Trophoblast cell (in vitro differentiated cells and primary cell): ENCODE measurements around the gene EP400.

Experiments used
- DNase-seq, 2 donors: peaks; one replicate each; pipeline ENCODE4 v3.0.0-alpha.2; 2016
- H2AFZ ChIP-seq: 2 replicates; pipeline ENCODE4 v1.6.1; 2013; ENCODE audit warnings: low read length, moderate library complexity, mild to moderate bottlenecking; ENCODE audit not compliant: insufficient read depth, poor library complexity
- H2AK5ac ChIP-seq: 2 replicates; pipeline ENCODE4 v1.6.1; 2013; ENCODE audit warnings: mild to moderate bottlenecking, low read length
- H2BK120ac ChIP-seq: 2 replicates; pipeline ENCODE4 v1.6.1; 2013; ENCODE audit warnings: low read length, mild to moderate bottlenecking, moderate library complexity; ENCODE audit not compliant: insufficient read depth, poor library complexity
- H2BK12ac ChIP-seq: 2 replicates; pipeline ENCODE4 v1.6.1; 2013; ENCODE audit warnings: mild to moderate bottlenecking, low read length, moderate library complexity
- H2BK5ac ChIP-seq: 2 replicates; pipeline ENCODE4 v1.6.1; 2013; ENCODE audit warnings: low read length, low read depth, moderate library complexity, mild to moderate bottlenecking; ENCODE audit not compliant: poor library complexity
- H3K14ac ChIP-seq: 2 replicates; pipeline ENCODE4 v1.6.1; 2013; ENCODE audit warnings: mild to moderate bottlenecking, low read length
- H3K18ac ChIP-seq: 2 replicates; pipeline ENCODE4 v1.6.1; 2013; ENCODE audit warnings: mild to moderate bottlenecking, low read length
- H3K23ac ChIP-seq: 2 replicates; pipeline ENCODE4 v1.6.1; 2013; ENCODE audit warnings: low read length
- H3K27ac ChIP-seq: 2 replicates; pipeline ENCODE4 v1.5.1; 2013; ENCODE audit warnings: low read depth, mild to moderate bottlenecking, inconsistent platforms, low read length, moderate library complexity
- H3K27me3 ChIP-seq: 2 replicates; pipeline ENCODE4 v1.6.1; 2013; ENCODE audit warnings: inconsistent platforms, mild to moderate bottlenecking, low read length, moderate library complexity; ENCODE audit not compliant: insufficient read depth
- H3K36me3 ChIP-seq, 2 experiments: 1 replicate in 1 of 2; 2 replicates in 1 of 2; pipeline ENCODE4 v1.6.1; 2013; ENCODE audit warnings: low read length in 2 of 2, mild to moderate bottlenecking in 2 of 2, moderate library complexity in 1 of 2; ENCODE audit not compliant: insufficient read depth in 2 of 2, control insufficient read depth in 1 of 2
- H3K4ac ChIP-seq: 2 replicates; pipeline ENCODE4 v1.6.1; 2013; ENCODE audit warnings: low read depth, mild to moderate bottlenecking, low read length, moderate library complexity
- H3K4me1 ChIP-seq, 2 experiments: 1 replicate in 1 of 2; 2 replicates in 1 of 2; pipeline ENCODE4 v1.6.1; 2013; ENCODE audit warnings: low read length in 2 of 2, mild to moderate bottlenecking in 2 of 2, moderate library complexity in 1 of 2; ENCODE audit not compliant: insufficient read depth in 2 of 2, control insufficient read depth in 1 of 2
- H3K4me2 ChIP-seq: 2 replicates; pipeline ENCODE4 v1.6.1; 2013; ENCODE audit warnings: inconsistent platforms, mild to moderate bottlenecking, low read length, moderate library complexity
- H3K4me3 ChIP-seq: 2 replicates; pipeline ENCODE4 v1.5.1; 2013; ENCODE audit warnings: mild to moderate bottlenecking, low read depth, low read length, inconsistent platforms
- H3K79me1 ChIP-seq: one replicate; pipeline ENCODE4 v1.6.1; 2013; ENCODE audit warnings: low read length
- H3K79me2 ChIP-seq: 2 replicates; pipeline ENCODE4 v1.6.1; 2013; ENCODE audit warnings: low read length, mild to moderate bottlenecking; ENCODE audit not compliant: control insufficient read depth, insufficient read depth, poor library complexity
- H3K9ac ChIP-seq: 2 replicates; pipeline ENCODE4 v1.6.1; 2013; ENCODE audit warnings: mild to moderate bottlenecking, low read length
- H3K9me3 ChIP-seq: 2 replicates; pipeline ENCODE4 v1.6.1; 2013; ENCODE audit warnings: low read depth, mild to moderate bottlenecking, control low read depth, inconsistent platforms, low read length; ENCODE audit not compliant: insufficient read depth
- H4K12ac ChIP-seq: 2 replicates; pipeline ENCODE4 v1.6.1; 2013; ENCODE audit warnings: low read depth, mild to moderate bottlenecking, low read length, moderate library complexity
- H4K8ac ChIP-seq: 2 replicates; pipeline ENCODE4 v1.6.1; 2013; ENCODE audit warnings: low read depth, mild to moderate bottlenecking, low read length, moderate library complexity
- H4K91ac ChIP-seq: one replicate; pipeline ENCODE4 v1.6.1; 2013; ENCODE audit warnings: low read depth, mild to moderate bottlenecking, low read length, moderate library complexity
- WGBS: extraction: QIAGEN DNeasy Blood & Tissue Kit; methylation state at CpG from one replicate; pipeline ENCODE4 v1.1.7; 2013; ENCODE audit warnings: missing lambda C conversion rate; ENCODE audit not compliant: insufficient read length, insufficient coverage; ENCODE audit errors: extremely low coverage; 5-methylcytosine and 5-hydroxymethylcytosine counted together

Gene EP400

DNA sequence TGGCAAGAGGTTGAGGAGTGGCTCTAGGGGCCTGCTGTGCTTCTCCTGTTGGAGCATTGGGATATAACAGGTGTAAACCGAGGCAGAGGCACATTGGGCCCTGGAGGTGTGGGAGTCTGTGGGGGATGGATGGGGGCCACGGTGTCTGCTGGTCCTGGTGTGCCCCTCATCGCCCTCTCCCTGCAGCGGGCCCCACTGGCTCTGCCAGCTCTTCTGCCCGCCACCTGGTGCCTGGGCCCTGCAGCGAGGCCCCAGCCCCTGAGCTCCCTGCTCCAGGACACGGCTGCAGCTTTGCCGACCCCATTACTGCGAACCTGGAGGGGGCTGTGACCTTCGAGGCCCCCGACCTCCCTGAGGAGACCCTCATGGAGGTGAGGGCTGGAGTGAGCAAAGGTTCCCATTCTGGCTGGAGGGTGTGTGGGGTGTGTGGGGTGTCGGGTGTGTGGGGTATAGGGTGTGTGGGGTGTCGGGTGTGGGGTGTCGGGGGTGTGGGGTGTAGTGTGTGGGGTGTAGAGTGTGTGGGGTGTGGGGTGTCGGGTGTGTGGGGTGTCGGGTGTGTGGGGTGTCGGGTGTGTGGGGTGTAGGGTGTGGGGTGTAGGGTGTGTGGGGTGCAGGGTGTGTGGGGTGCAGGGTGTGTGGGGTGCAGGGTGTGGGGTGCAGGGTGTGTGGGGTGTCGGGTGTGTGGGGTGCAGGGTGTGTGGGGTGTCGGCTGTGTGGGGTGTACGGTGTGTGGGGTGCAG is 31.3 kb upstream of the EP400 start:
- Histone ChIP-seq H3K18ac (no peak overlapping the region), H3K4me1 (no peaks in the 10 kb centered on the region), H3K27ac (no peak overlapping the region), H4K8ac (no peak overlapping the region), H4K12ac (no peak overlapping the region), H2AFZ (no peak overlapping the region), H3K4me3 (no peak overlapping the region), H3K4ac (no peak overlapping the region), H2AK5ac (no peak overlapping the region), H3K14ac (no peak overlapping the region), H3K9ac (no peak overlapping the region), H2BK12ac (no peak overlapping the region), H3K79me2 (no peaks in the 10 kb centered on the region), H3K23ac (no peak overlapping the region), H4K91ac (no peak overlapping the region), H3K27me3 (no peaks in the 10 kb centered on the region), H3K9me3 (peaks cover 2% of the 10 kb centered on the region), H3K4me2 (no peak overlapping the region), H2BK5ac (no peak overlapping the region), H3K79me1 (no peaks in the 10 kb centered on the region), H2BK120ac (no peak overlapping the region), H3K36me3 (peaks cover 89 to 96% of the 10 kb centered on the region in 2 experiments)
- 95% methylated on average over 2 of the region's 20 CpGs for WGBS
- DNase-seq = no peak

GRCh38 chr12:131919051-131919347 is 30.7 kb upstream of the EP400 start:
- H3K9ac ChIP-seq = no peak overlapping the region
- no peak overlapping the region for H2AK5ac ChIP-seq
- H3K27ac ChIP-seq = no peak overlapping the region
- no peaks in the 10 kb centered on the region for H3K79me1 ChIP-seq
- H3K4me1 ChIP-seq = no peaks in the 10 kb centered on the region
- no peak overlapping the region for H3K18ac ChIP-seq
- H3K4me2 ChIP-seq = no peak overlapping the region
- no peak overlapping the region for H4K12ac ChIP-seq
- no peak overlapping the region for H4K8ac ChIP-seq
- H3K4me3 ChIP-seq = no peak overlapping the region
- H3K23ac ChIP-seq = no peak overlapping the region
- no CpG with 5 or more reads among the region's 19 CpGs for WGBS
- no peak overlapping the region for H3K14ac ChIP-seq
- H3K36me3 ChIP-seq = peaks cover 84 to 91% of the 10 kb centered on the region in 2 experiments
- H2BK5ac ChIP-seq = no peak overlapping the region
- H2BK120ac ChIP-seq = no peak overlapping the region
- no peak overlapping the region for H4K91ac ChIP-seq
- no peak overlapping the region for H2BK12ac ChIP-seq
- H2AFZ ChIP-seq = no peak overlapping the region
- H3K9me3 ChIP-seq = peaks cover 2% of the 10 kb centered on the region
- DNase-seq = no peak
- H3K79me2 ChIP-seq = no peaks in the 10 kb centered on the region
- H3K4ac ChIP-seq = no peak overlapping the region
- H3K27me3 ChIP-seq = no peaks in the 10 kb centered on the region

DNA sequence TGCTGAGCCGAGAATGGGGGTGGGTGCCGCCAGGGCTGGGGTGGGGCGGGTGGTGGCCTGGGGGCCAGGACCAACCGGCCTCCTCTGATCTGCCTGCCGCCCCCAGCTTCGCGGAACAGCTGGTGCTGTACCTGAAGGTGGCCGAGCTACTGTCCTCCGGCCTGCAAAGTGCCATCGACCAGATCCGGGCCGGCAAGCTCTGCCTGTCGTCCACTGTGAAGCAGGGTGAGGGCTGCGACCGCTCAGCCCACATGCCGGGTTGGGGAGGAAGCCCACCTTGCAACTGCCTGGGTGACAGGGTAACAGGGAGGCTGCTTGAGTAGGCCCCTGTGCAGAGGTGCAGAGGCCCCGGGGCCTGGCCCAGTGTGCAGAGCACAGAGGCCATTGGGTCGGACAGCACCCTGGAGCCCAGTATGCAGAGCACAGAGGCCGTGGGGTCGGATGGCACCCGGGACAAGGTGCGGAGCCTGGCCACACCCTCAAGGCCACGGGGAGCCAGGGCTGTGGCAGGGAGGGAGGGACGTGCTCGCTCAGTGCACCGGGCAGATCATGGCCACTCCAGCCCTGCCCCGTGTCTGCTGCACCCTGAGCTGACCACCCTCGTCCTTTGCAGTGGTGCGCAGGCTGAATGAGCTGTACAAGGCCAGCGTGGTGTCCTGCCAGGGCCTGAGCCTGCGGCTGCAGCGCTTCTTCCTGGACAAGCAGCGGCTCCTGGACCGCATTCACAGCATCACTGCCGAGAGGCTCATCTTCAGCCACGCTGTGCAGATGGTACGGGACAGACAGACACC is 30.2 kb upstream of the EP400 start:
- Histone ChIP-seq H3K14ac (no peak overlapping the region), H2BK120ac (no peak overlapping the region), H4K8ac (no peak overlapping the region), H3K27ac (no peak overlapping the region), H4K91ac (no peak overlapping the region), H3K4me2 (no peak overlapping the region), H3K9me3 (peaks cover 2% of the 10 kb centered on the region), H2BK5ac (no peak overlapping the region), H3K79me1 (no peaks in the 10 kb centered on the region), H2AFZ (no peak overlapping the region), H3K79me2 (no peaks in the 10 kb centered on the region), H2BK12ac (no peak overlapping the region), H3K9ac (no peak overlapping the region), H4K12ac (no peak overlapping the region), H3K4me3 (no peak overlapping the region), H3K4ac (no peak overlapping the region), H3K18ac (no peak overlapping the region), H3K36me3 (peaks cover 79 to 85% of the 10 kb centered on the region in 2 experiments), H2AK5ac (no peak overlapping the region), H3K23ac (no peak overlapping the region), H3K4me1 (no peaks in the 10 kb centered on the region), H3K27me3 (no peaks in the 10 kb centered on the region)
- no CpG with 5 or more reads among the region's 37 CpGs for WGBS
- DNase-seq = no peak

DNA sequence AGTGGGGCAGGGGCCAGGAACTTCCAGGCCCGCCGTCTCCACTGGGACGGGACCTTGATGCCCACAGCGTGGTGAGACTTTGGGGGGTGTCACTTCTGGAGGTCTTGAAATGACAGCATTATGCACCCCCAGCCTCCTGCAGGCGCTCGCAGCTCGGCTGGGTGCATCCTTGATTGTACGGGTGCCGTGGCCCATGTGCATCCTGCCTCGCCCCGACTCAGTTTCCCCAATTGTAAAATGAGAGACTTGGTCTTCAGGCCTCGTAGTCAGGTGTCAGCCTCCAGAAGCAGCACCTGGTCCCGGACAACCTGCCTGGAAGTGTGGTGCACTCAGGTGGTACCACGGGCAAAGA is 29.6 kb upstream of the EP400 start:
- H2AFZ ChIP-seq = no peak overlapping the region
- H3K4ac ChIP-seq = no peak overlapping the region
- H3K18ac ChIP-seq = no peak overlapping the region
- peaks cover 74 to 80% of the 10 kb centered on the region in 2 experiments for H3K36me3 ChIP-seq
- H3K27me3 ChIP-seq = no peaks in the 10 kb centered on the region
- H3K14ac ChIP-seq = no peak overlapping the region
- no peak overlapping the region for H3K9ac ChIP-seq
- H4K8ac ChIP-seq = no peak overlapping the region
- WGBS = no CpG with 5 or more reads among the region's 14 CpGs
- no peaks in the 10 kb centered on the region for H3K4me1 ChIP-seq
- H3K79me1 ChIP-seq = no peaks in the 10 kb centered on the region
- no peak overlapping the region for H2BK120ac ChIP-seq
- H4K91ac ChIP-seq = no peak overlapping the region
- no peak overlapping the region for H4K12ac ChIP-seq
- H3K27ac ChIP-seq = no peak overlapping the region
- H2AK5ac ChIP-seq = no peak overlapping the region
- no peak overlapping the region for H3K4me3 ChIP-seq
- H3K4me2 ChIP-seq = no peak overlapping the region
- DNase-seq = no peak
- peaks cover 2% of the 10 kb centered on the region for H3K9me3 ChIP-seq
- no peak overlapping the region for H2BK5ac ChIP-seq
- no peak overlapping the region for H2BK12ac ChIP-seq
- H3K79me2 ChIP-seq = no peaks in the 10 kb centered on the region
- no peak overlapping the region for H3K23ac ChIP-seq
